GM12878 (cell line): ENCODE results near the gene SLC16A9. TPM values are rescaled to one million over a fixed set of nuclear protein-coding genes. Genes with fewer than 3 reads are reported as not detected.

Source experiments
- ATAC-seq: fragments of 200-7000 bp; cut with Tn5 transposase; 3 replicates; pipeline ENCODE4 v1.9.1; 2020; ENCODE audit warnings: mild to moderate bottlenecking, moderate library complexity
- BruUV-seq: library from RNA; stranded (reverse); fragments of 400-500 nt; replicated peaks from 2 replicates; lab custom pipeline; 2021; lab: Mats Ljungman, UMichigan
- CTCF ChIA-PET: fragments of 300-600 bp; sonication (Branson Sonifier 250); formaldehyde crosslinking; extraction: SDS; loops from one replicate; lab custom pipeline; 2021; ENCODE audit warnings: inconsistent platforms; lab: Yijun Ruan, JAX
- POLR2A ChIA-PET: fragments of 350-600 bp; formaldehyde crosslinking; extraction: SDS; loops from one replicate; lab custom pipeline; 2021; ENCODE audit warnings: inconsistent platforms; lab: Charles Lee
- RAD21 ChIA-PET: fragments of 300-600 bp; sonication (Branson Sonifier 250); formaldehyde crosslinking; loops from one replicate; lab custom pipeline; 2023; ENCODE audit warnings: antibody characterized with exemption; ENCODE audit not compliant: unreplicated experiment; lab: Charles Lee
- SMC1A ChIA-PET: fragments of 300-600 bp; sonication (Branson Sonifier 250); formaldehyde crosslinking; loops from one replicate; lab custom pipeline; 2023; ENCODE audit not compliant: unreplicated experiment, uncharacterized antibody; lab: Charles Lee
- DNase-seq: peaks from one replicate; pipeline ENCODE4 v3.0.0-alpha.2; 2011; ENCODE audit warnings: low read depth, low spot score
- FAIRE-seq: peaks from 3 replicates; lab custom pipeline; 2011; peaks lifted over from hg19 to GRCh38; lab: Jason Lieb, UNC
- H2AFZ ChIP-seq: 2 replicates; pipeline ENCODE4 v1.6.0; 2011; ENCODE audit warnings: low read depth, low read length, control low read depth; ENCODE audit not compliant: control insufficient read depth
- H3K27ac ChIP-seq: 2 replicates; pipeline ENCODE4 v1.5.1; 2011; ENCODE audit warnings: control low read depth; ENCODE audit not compliant: control insufficient read depth, insufficient read depth
- H3K27me3 ChIP-seq, 2 experiments: replicated peaks in 1 of 2; 2 replicates each; pipeline versions ENCODE4 v1.6.0 to v1.6.1; 2011; ENCODE audit warnings: low read length in 1 of 2; ENCODE audit not compliant: control insufficient read depth in 2 of 2, insufficient read depth in 2 of 2
- H3K36me3 ChIP-seq, 2 experiments: 2 replicates each; pipeline ENCODE4 v1.5.1; 2011; ENCODE audit warnings: low read length in 1 of 2; ENCODE audit not compliant: control insufficient read depth in 2 of 2, insufficient read depth in 2 of 2
- H3K4me1 ChIP-seq: 2 replicates; pipeline ENCODE4 v1.6.1; 2011; ENCODE audit warnings: mild to moderate bottlenecking, low read length, moderate library complexity, mixed read lengths; ENCODE audit not compliant: control insufficient read depth, insufficient read depth
- H3K4me2 ChIP-seq: 2 replicates; pipeline ENCODE4 v1.6.0; 2011; ENCODE audit warnings: control low read depth; ENCODE audit not compliant: control insufficient read depth, insufficient read depth
- H3K4me3 ChIP-seq: fragments of 200-600 bp; sonication (generic); 2 replicates; pipeline ENCODE4 v1.5.1; 2016
- H3K79me2 ChIP-seq: 2 replicates; pipeline ENCODE4 v1.6.0; 2011; ENCODE audit warnings: low read length; ENCODE audit not compliant: control insufficient read depth, insufficient read depth
- H3K9ac ChIP-seq: 2 replicates; pipeline ENCODE4 v1.8.0; 2011; ENCODE audit warnings: low read length, control low read depth, mixed read lengths; ENCODE audit not compliant: control insufficient read depth, insufficient read depth
- H3K9me3 ChIP-seq: replicated peaks from 3 replicates; pipeline ENCODE4 v1.5.1; 2011; ENCODE audit warnings: mild to moderate bottlenecking, low read length; ENCODE audit not compliant: control insufficient read depth, insufficient read depth
- H4K20me1 ChIP-seq: 2 replicates; pipeline ENCODE4 v1.6.0; 2011; ENCODE audit not compliant: control insufficient read depth, insufficient read depth
- ASH2L ChIP-seq: fragments of 300-600, 200-600 bp; sonication (generic); IDR thresholded peaks from 2 replicates; pipeline ENCODE4 v1.6.1; 2017; ENCODE audit warnings: low read depth, mild to moderate bottlenecking, borderline replicate concordance
- BCL3 ChIP-seq: IDR thresholded peaks from 2 replicates; pipeline ENCODE4 v1.6.1; 2011; ENCODE audit warnings: borderline replicate concordance, low read depth, mild to moderate bottlenecking, moderate library complexity, low read length; ENCODE audit not compliant: insufficient read depth, poor library complexity, severe bottlenecking
- CBX5 ChIP-seq: sonication (generic); IDR thresholded peaks from 2 replicates; pipeline ENCODE4 v1.6.1; 2016; ENCODE audit warnings: low read depth, moderate library complexity, mild to moderate bottlenecking, inconsistent platforms
- E2F8 ChIP-seq: fragments of 450-650 bp; IDR thresholded peaks from 2 replicates; pipeline ENCODE4 v1.6.1; 2018; ENCODE audit warnings: mild to moderate bottlenecking, low read depth, moderate library complexity; ENCODE audit not compliant: partially characterized antibody
- ELK1 ChIP-seq: IDR thresholded peaks from 2 replicates; pipeline ENCODE4 v1.6.1; 2012; ENCODE audit warnings: low read depth, low read length, improper control_type of control experiment
- ETV6 ChIP-seq, 2 experiments: fragments of 450-650 bp in 1 of 2; IDR thresholded peaks in 1 of 2; conservative IDR thresholded peaks in 1 of 2; 2 replicates each; pipeline ENCODE4 v1.6.1; 2014; ENCODE audit warnings: antibody characterized with exemption in 1 of 2, borderline replicate concordance in 1 of 2, low read depth in 1 of 2, mild to moderate bottlenecking in 1 of 2, moderate library complexity in 1 of 2
- IRF5 ChIP-seq: fragments of 450-650 bp; IDR thresholded peaks from 2 replicates; pipeline ENCODE4 v1.6.1; 2017; ENCODE audit warnings: borderline replicate concordance
- KAT2A ChIP-seq: conservative IDR thresholded peaks from 2 replicates; pipeline ENCODE4 v1.6.1; 2011; ENCODE audit warnings: low read depth, low read length; ENCODE audit not compliant: control insufficient read depth
- LARP7 ChIP-seq: fragments of 450-650 bp; IDR thresholded peaks from 2 replicates; pipeline ENCODE4 v1.6.1; 2017; ENCODE audit warnings: mild to moderate bottlenecking
- PAX8 ChIP-seq: fragments of 450-650 bp; IDR thresholded peaks from 2 replicates; pipeline ENCODE4 v1.6.1; 2017; ENCODE audit warnings: mild to moderate bottlenecking, moderate library complexity
- POLR2AphosphoS2 ChIP-seq: IDR thresholded peaks from 2 replicates; pipeline ENCODE4 v1.6.1; 2011; ENCODE audit warnings: low read depth, mild to moderate bottlenecking, low read length, improper control_type of control experiment, moderate library complexity
- POLR2AphosphoS5 ChIP-seq: IDR thresholded peaks from 2 replicates; pipeline ENCODE4 v1.6.1; 2011; ENCODE audit warnings: mild to moderate bottlenecking, low read length, inconsistent platforms
- RB1 ChIP-seq: fragments of 450-650 bp; formaldehyde crosslinking; IDR thresholded peaks from 2 replicates; pipeline ENCODE4 v1.6.1; 2017; ENCODE audit warnings: mild to moderate bottlenecking, borderline replicate concordance
- STAT3 ChIP-seq: IDR thresholded peaks from 2 replicates; pipeline ENCODE4 v1.6.1; 2011; ENCODE audit warnings: low read depth, low read length, improper control_type of control experiment
- SUPT20H ChIP-seq: IDR thresholded peaks from 2 replicates; pipeline ENCODE4 v1.6.1; 2011; ENCODE audit warnings: low read depth, mild to moderate bottlenecking, low read length, moderate library complexity, borderline replicate concordance; ENCODE audit not compliant: control insufficient read depth
- TARDBP ChIP-seq: IDR thresholded peaks from 2 replicates; pipeline ENCODE4 v1.6.1; 2016; ENCODE audit warnings: borderline replicate concordance
- WGBS: methylation state at CpG from one replicate; pipeline ENCODE4 v1.1.6; 2016; ENCODE audit warnings: low lambda C conversion rate; ENCODE audit not compliant: insufficient replicate concordance, insufficient coverage; ENCODE audit errors: missing lambda C conversion rate; 5-methylcytosine and 5-hydroxymethylcytosine counted together
- in situ Hi-C: fragments of 300-500 bp; cut with MboI; formaldehyde crosslinking; loops from 9 replicates; pipeline ENCODE4 v1.14.3; 2018; ENCODE audit warnings: mixed read lengths
- intact Hi-C: fragments of 100-400 bp; cut with micrococcal nuclease; formaldehyde crosslinking; loops from one replicate; pipeline ENCODE4 v1.14.2; 2022; ENCODE audit not compliant: unreplicated experiment
- polyA plus RNA-seq, 11 experiments: library from polyadenylated mRNA; depleted of rRNA in 4 of 11; unstranded in 6 of 11; stranded (reverse) in 5 of 11; fragments of >200 nt; fragmentation: Nextera tagmentation in 4 of 11; fragmentation: Illumina TruSeq in 1 of 11; extraction: Ambion mirVana in 4 of 11; extraction: Trizol in 1 of 11; gene quantifications; 1 replicate in 1 of 11; 2 replicates in 10 of 11; pipeline versions ENCODE4 v1.2.1 to v1.2.3, GENCODE V29; 2011 to 2016; ENCODE audit warnings: inconsistent platforms in 2 of 11, missing spikeins in 2 of 11, low read depth in 1 of 11
- total RNA-seq, 4 experiments: library from RNA; depleted of rRNA in 3 of 4; stranded (reverse); fragments of >200 nt in 3 of 4; fragmentation: Illumina TruSeq in 1 of 4; extraction: Trizol in 1 of 4; gene quantifications; 2 replicates each; pipeline versions ENCODE4 v1.2.1 to v1.2.3, GENCODE V29; 2013 to 2021

Gene SLC16A9
- total and polyA plus RNA-seq, 10 of the 15 experiments (the other 5 are each of a cell fraction or from before 2014, with no cell fraction given), result 0.86 to 6.2 (median 4.3) TPM

GRCh38 chr10:59736749-59737148, 27.1 kb upstream of the SLC16A9 start (continued):
- TF ChIP-seq E2F8, result no peak

- no peaks in the 10 kb centered on the region for H3K79me2 ChIP-seq
- H3K4me2 ChIP-seq, result no peak overlapping the region
- ATAC-seq, result no peak
- no peaks in the 10 kb centered on the region for H3K4me1 ChIP-seq
- ChIA-PET CTCF (interaction anchor here (1.6 kb wide), 1 partner anchor 32 kb away, joined by 3 read pairs; no protein-coding TSS in a partner anchor), RAD21 (no interaction called here), SMC1A (interaction anchor here (1.4 kb wide), 1 partner anchor 66 kb away, joined by 3 read pairs; no protein-coding TSS in a partner anchor), POLR2A (interaction anchor here (0.6 kb wide), 1 partner anchor 69 kb away, joined by 3 read pairs; no protein-coding TSS in a partner anchor)
- intact Hi-C loops (no loop called here), in situ Hi-C loops (no loop called here)
- H3K9me3 ChIP-seq, result no peaks in the 10 kb centered on the region
- no peak for DNase-seq
- 0% methylated on average over 1 of the region's 1 CpG for WGBS
- no peaks in the 10 kb centered on the region for H3K27me3 ChIP-seq
- no peak overlapping the region for H3K27ac ChIP-seq
- no peak for TF ChIP-seq BCL3
- TF ChIP-seq TARDBP, result no peak
- no peak for TF ChIP-seq ASH2L
- no peak for TF ChIP-seq POLR2AphosphoS2
- no peak for TF ChIP-seq ELK1
- TF ChIP-seq RB1, result no peak
- TF ChIP-seq POLR2AphosphoS5, result no peak
- no peak for TF ChIP-seq ETV6 (conservative IDR thresholded peaks at IDR 0.05 in 1 of 2, IDR thresholded peaks at IDR 0.05 in 1 of 2; ENCODE audit: borderline replicate concordance in 1 of 2, low read depth in 1 of 2)
- TF ChIP-seq PAX8, result no peak
- TF ChIP-seq KAT2A, result no peak
- no peak for TF ChIP-seq LARP7
- no peak for TF ChIP-seq IRF5
- TF ChIP-seq SUPT20H, result no peak
- no peak for TF ChIP-seq CBX5
- no peak for TF ChIP-seq STAT3
- FAIRE-seq, result no peak
- no TSS peak for BruUV-seq
- no peak overlapping the region for H2AFZ ChIP-seq
- H3K4me3 ChIP-seq, result no peak overlapping the region
- H3K9ac ChIP-seq, result no peak overlapping the region
- no peaks in the 10 kb centered on the region for H4K20me1 ChIP-seq
- no peaks in the 10 kb centered on the region for H3K36me3 ChIP-seq
Measured at GRCh38 chr10:59735296-59735695, 25.6 kb upstream of the SLC16A9 start.
